Ishikawa (cell line): Measurements from ENCODE around the gene GJE1.

Experiments
- CEBPB ChIP-seq: IDR thresholded peaks from 2 replicates; pipeline ENCODE4 v1.6.1; 2012
- CREB1 ChIP-seq: IDR thresholded peaks from 2 replicates; pipeline ENCODE4 v1.6.1; 2012; ENCODE audit warnings: low read depth
- EP300 ChIP-seq: IDR thresholded peaks from 2 replicates; pipeline ENCODE4 v1.6.1; 2012; ENCODE audit warnings: borderline replicate concordance
- FOXM1 ChIP-seq: IDR thresholded peaks from 2 replicates; pipeline ENCODE4 v1.6.1; 2012; ENCODE audit warnings: low read depth, borderline replicate concordance
- MAX ChIP-seq: IDR thresholded peaks from 2 replicates; pipeline ENCODE4 v1.6.1; 2012
- NFIC ChIP-seq: IDR thresholded peaks from 2 replicates; pipeline ENCODE4 v1.6.1; 2012
- RAD21 ChIP-seq: IDR thresholded peaks from 2 replicates; pipeline ENCODE4 v1.6.1; 2012; ENCODE audit warnings: low read depth
- REST ChIP-seq: IDR thresholded peaks from 2 replicates; pipeline ENCODE4 v1.6.1; 2012; ENCODE audit warnings: low read depth, mild to moderate bottlenecking
- TAF1 ChIP-seq: IDR thresholded peaks from 2 replicates; pipeline ENCODE4 v1.6.1; 2012; ENCODE audit warnings: low read depth, mild to moderate bottlenecking
- TEAD4 ChIP-seq: IDR thresholded peaks from 2 replicates; pipeline ENCODE4 v1.6.1; 2012

GRCh38 chr6:142165227-142165626 lies 32.5 kb downstream of the GJE1 start:
- no peak for TF ChIP-seq REST
- no peak for TF ChIP-seq FOXM1
- TF ChIP-seq CEBPB: no peak
- no peak for TF ChIP-seq MAX
- TF ChIP-seq EP300: no peak
- TF ChIP-seq TAF1: no peak
- no peak for TF ChIP-seq RAD21
- no peak for TF ChIP-seq NFIC
- no peak for TF ChIP-seq TEAD4
- TF ChIP-seq CREB1: no peak
